ENCODE data around the gene OLFML2A.
"Not testable (repeated sequence)": the region's sequence is repeated elsewhere in the genome, so short reads cannot be mapped to it uniquely, and the experiment has no call there.

Gene OLFML2A

DNA sequence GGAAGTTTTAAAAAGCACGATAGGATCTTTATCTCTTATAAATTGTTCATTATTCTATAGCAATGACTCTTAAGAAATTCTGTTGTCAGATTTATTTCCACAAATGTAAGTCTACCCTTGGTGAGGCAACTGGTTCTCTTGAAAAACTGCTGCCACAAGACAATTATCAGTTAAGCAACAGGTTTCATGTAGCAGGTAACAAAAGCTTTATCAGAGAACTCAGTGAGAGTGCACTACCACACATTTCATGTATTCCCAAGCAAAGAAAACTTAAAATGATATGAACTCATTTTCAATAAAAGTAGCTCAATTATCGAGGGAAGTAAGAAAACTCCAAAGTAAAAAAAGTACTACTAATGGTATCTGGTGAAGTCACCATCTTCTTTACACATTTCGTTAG is 15.2 kb upstream of the OLFML2A start:
- no peak for DNase-seq

DNA sequence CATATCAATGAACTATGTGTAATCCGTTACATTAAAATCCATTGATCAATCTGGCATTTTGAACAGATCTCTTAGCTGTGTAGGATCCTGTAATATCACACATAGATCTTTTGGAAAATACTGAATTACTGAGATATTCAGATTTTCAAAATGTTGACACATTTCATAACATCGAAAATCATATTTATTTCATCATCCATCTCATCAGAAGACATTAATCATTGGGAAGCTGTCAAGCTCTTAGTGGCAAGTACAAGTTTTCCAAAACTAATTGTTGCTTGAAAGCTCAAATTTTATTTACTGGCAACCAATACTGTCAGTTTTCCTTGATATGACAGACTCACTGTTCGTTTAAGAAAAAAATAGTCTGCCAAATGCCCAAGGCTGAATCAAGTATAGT is 14.3 kb upstream of the OLFML2A start:
- DNase-seq: no peak

DNA sequence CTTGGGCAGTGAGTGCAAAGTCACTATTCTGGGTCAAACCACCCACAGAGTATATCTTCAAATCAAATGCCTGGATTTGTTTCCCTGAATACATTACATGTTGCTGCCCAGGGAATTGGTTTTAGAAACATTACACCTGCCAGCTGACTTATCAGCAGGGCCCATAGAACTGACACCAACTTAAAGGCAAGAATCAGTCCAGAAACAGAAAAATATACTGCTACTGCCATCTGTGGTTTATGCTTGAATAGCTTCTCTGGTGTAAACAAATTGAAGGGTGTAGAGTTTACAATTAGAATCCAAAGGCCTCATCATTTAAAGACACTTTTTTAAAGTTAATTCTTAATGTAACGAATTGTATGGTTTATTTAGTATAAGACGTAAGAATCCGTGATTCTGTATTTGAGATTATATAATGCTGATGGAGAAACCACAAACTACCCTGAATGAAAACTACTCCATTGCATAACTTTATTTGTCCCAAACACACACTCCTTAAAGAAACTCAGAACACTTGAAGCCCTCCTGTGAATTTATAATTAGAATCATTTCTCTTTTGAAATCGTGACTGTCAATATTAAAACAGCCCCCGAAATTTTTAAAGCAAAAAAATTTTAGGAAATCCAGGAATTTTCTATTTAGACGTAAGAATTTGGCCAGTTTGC is 12.0 kb upstream of the OLFML2A start:
- DNase-seq: peak; percentile 30

DNA sequence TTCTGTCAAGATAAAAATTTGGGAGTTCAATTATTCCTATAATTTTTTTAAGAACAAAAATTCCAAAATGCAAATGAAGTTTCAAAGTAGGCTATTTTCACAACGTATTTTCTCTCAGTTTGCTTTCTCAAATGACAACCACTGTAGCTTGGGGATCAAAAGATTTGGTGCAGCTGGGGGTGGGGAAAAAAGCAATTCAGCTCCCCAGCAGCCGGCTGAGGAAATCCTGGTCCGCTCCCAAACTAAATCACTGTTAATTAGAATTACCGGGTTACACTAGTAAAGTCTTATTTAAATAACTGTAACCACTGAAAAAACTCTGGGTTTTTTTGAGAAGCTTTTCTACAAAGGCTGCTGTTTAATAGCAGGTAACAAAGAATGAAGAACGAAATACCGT is 11.5 kb upstream of the OLFML2A start:
- DNase-seq: no peak

DNA sequence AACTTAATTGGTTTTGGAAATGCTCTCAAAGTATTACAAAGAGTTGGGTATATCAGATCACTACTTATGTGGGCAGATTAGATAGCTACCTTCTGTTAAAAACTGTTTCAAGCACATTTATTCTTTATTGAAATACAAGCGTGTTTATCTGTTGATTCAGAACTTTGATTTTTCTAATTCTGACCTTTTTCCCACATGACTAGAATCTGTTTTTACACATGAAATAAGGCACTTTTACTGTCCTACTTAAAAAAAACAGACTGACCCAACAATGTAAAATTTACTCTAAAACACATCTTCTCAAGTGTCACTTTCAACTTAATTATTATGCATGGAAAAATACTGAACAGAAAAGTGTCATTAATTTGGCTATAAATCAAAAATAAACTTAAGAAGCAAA is 10.6 kb upstream of the OLFML2A start:
- DNase-seq: no peak

DNA sequence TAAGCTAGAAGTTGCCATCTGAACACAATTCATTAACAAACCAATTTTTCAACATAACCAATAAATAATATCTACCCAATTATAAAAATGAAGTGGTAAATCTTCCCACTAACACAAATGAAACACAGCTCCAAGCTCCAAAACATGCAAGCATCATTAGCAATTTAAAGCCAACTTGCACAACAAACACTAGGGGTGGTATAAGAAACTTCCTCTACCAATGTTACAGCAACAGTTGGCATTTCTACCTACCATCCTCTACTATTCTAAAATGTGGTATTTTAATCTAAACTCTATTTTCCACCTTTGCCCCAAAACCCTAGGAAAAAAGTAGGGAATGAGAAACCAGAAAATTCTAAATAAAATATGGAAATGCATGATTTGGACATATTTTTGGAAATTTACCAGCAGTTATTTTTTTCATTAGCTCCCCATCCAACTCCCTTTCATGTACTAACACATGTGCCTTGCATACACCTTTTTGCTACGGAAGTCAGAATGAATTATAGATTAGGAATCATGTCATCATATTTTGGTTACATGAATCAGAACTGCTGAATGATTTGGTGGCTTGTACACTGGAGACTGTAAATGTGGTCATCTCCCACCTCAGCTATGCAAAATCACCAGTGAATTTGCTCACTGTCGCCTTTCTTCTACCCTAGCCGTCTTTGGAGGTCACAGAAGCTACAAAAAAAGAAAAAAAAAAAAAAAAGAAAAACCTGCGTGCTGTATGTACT is 9.9 kb upstream of the OLFML2A start:
- no peak for DNase-seq

DNA sequence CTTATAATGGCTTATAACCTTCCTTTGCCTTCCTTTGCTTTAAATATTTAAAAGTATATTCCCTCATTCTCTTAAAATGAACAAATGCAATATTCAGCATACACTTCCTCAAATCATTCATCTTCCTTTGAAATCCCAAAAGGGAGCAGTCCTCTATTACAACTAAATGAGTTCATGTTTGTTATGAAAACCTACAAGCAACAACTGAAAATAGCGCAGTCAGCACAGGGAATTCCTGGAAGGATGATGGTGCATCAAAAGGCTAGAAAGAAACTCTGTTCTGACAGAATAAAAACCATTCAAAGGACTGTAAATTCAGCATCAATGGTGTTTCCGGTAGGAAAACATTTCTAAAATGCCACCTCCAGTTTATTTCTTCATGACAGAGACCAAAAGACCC is 9.1 kb upstream of the OLFML2A start:
- no peak for DNase-seq

DNA sequence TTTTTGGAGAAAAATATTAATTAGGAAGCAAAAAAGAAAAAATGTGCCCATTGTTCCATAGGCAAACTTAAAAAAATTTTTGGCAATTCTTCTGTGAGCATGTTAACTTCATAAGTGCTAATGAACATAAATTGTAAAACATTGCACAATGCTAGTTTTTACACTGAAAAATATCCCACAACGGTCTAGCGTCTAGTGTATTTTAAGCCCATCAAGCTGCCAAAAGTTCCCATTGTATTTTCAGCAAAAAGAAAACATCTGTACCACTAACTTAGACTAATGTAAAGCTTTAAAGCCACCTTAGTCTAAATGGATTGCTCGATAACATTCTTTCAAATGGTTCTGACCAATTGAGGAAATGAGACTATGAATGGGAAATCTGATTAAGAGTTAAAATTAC is 8.6 kb upstream of the OLFML2A start:
- DNase-seq: no peak

DNA sequence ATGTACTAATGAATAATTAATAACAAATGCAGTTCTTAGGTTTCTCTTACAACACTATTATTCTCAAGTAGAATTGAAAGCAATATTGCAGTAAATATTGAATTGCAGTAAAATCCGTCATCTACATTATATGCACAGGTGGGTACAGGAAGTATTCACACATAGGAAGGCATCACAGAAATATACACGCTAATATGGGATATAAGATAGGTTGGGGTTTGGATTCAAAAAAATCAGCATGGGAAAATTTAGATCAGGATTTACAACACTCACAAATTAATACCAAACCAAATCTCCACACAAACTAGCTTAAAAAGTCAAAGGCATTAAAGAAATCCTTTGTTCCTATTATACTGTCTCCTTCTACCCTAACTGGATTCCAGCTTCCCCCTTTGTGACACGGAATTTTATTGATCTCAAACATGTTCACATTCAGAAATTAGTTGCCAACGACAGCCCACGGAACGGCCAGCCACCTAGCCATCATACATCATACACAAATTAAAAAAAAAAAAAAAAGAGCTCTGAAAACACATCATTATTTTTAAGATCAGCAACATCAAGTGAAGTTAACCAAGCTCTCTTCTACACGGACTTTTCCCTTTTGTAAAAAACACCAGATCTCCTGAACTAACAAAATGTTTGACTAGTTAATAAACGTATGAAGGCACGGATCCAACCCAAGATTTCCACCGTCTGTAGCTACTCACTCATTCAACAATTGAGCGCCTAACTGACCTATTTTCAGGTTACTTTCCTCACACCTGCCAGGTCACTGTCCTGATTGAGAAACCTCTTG is 8.0 kb upstream of the OLFML2A start:
- no peak for DNase-seq

DNA sequence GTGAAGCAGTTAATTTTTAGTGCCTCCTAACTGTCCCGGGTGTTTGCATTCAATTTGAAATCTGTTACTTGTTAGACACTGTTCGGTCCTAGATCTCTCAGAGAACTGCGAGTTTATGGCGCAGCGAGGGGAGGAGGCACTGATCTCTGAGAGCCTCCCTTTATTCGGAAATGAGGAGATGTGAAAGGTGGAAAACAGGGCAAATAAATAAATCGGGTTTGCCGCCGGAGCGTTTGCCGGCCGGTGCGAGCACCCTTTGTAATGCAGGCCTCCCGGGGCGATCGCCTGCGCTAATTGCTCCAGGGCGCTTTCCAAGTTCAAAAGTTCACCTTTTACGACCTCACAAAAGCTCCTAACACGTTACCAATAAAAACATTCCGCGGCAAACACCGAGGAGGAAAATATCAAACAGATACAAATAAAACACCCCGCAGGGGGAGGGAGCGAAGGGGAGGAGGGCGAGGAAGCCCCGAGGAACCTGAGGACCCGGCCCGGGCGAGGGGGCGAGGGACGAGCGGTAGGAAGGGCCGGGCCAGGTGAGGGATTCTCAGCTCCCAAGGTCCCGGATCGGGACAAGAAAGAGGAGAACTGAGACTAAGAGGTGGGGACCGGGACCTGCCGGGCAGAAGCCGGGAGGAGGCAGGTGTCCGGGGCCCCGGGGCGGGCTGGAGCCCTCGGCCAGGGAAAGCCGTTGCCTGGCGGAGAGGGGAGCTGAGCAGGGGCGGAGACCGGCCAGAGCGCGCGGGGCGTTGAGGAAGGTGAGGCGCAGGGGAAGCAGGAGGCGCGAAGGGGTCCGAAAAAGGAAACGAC is 7.2 kb upstream of the OLFML2A start:
- DNase-seq: no peak

DNA sequence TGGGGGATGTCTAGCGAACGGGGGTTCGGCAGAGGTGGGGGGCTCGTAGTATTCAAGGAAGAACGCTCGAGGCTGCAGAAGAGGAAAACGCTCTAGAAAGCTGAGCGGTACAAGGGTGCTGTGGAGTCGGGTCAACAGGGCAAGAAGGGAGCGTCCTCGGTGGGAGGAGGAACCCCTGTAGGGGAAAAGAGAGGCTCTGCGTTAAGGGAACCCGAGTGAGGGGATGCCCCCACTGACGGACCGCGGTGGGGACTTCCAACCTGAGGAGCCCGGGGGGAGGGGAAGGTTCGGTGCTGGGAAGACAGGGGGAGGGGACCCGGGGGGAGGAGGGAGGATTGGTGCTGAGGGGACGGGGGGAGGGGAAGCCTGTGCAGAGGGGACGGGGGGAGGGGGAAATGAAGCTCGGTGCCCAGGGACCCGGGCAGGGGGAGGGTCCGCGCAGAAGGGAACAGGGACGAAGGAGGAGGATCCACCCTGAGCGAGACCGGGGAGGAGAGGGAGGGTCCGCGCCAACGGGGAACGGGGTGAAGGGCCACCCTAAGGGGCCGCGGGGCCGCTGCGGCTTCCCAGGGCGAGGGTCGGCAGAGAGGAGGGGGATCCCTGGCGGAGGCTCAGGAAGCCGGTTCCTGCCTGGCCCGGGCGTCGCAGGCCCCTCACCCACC is 6.4 kb upstream of the OLFML2A start:
- no peak for DNase-seq

DNA sequence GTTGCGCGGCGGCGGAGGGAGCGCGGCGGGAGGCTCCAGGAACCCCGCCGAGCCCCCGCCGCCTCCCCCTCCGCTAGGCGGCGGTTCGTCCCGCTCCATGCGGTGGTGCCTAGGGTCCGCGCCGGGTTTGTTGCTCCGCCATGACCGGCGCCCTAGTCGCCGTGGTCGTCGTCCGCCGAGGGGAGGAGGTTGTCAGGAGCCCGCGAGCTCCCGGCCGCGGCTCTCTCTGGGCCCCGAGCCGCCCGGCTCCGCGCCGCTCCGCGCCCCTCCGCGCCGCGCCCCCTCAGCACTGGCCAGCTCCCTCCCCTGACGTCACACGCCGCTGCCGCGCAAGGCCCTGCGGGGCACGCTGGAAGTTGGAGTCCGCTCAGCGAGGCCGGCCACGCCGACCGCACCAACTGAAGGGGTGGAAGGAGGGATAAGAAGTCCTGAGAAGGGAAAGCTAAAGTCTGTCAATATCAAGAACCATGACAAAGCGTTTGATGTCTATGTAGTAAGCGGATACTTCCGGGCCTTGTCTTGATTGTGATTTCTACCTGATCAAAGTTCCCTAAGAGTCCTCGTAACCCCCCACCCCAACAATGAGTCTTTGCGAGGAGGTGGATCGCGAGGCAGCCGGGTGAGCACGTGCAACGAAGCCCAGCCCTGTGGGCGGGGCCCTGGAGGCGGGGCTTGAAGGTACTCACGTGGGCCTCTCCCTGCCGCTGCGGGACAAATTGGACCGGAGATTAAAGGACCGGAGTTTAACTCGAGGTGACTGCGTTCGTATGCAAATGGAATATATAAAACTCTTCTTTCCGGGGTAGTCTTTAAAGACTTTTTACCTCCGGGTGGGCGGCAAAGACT is 5.7 kb upstream of the OLFML2A start, which contains the start of gene NR6A1:
Gene NR6A1, minus strand, starts transcription at position 291 of the 846 bp plus-strand sequence.
- peak; percentile 85 for DNase-seq

DNA sequence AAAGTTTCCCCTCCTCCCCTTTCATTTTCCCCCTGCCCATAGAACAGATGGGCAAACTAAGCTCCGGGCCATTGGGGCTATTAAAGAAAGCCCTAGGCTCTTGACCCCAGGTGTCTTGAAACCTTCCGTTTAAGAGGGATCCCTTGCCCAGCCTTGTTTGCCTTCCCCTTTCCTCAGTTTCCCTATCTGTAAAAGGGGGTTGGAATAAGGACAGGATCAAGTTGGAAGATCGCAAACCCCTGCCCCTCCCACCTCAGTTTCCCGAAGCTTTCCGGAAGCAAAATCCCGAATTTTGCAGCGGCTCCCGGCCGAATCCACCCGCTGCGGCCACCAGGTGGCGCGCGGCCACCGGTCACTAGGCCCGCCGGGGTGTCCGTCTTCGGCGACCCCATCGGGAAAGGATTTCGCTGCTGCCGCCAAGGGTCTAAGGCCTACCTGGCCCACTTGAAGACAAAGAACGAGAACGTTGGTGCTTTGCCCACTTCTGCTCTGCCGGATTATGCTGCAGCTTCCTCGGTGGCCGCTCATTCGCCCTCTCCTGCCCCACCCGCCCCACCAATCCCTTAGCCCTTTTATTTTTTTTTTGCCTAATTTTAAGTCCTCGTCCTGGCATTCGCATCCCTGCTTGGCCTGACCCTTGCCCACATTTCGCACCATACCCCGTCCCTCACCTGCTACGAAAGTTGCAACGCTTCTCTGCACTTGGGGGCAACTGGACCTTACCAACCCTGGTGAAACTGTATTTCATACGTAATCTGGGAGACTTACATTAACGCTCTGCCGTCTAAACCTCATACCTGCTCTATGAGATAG is 4.9 kb upstream of the OLFML2A start:
- DNase-seq: no peak

DNA sequence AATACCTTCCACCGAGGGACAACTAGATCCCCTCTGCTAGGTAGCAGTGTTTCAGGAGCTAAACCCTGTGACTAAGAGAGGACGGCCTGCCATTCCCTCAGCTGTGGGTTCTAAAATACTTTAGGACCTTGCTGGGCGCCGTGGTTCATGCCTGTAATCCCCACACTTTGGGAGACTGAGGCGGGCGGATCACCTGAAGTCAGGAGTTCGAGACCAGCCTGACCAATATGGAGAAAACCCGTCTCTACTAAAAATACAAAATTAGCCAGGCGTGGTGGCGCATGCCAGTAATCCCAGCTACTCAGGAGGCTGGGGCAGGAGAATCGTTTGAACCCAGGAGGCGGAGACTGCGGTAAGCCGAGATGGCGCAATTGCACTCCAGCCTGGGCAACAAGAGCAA is 4.1 kb upstream of the OLFML2A start:
- not testable (repeated sequence) for DNase-seq

DNA sequence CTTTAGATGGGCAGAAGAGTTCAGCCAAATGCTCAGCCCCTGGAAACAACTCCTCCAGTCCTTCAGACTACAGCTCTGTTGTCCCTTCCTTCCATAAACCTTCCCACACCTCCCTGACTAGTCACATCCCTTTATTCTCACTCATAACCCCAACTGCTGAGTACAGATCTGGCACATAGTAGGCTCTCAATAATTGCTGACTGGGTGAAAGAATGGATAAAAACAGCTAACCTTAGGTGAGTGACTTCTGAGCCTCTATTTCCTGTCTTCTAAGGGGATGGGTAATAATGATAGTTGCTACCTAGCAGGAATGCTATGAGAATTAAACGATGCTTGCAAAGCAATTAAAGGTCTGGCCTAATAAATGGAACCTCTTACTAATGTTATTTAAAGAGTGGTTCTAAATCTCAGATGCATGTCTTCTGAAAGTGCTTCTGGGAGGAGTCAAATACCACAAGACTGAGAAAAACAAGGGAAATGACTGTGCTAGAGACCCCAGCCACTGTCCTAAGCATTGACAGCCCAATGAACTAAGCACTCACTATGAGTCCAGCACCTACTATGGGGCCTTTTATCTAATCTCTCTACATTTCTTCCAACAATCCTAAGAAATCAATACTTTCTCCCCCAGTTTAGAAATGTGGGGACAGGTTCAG is 3.3 kb upstream of the OLFML2A start:
- no peak for DNase-seq

DNA sequence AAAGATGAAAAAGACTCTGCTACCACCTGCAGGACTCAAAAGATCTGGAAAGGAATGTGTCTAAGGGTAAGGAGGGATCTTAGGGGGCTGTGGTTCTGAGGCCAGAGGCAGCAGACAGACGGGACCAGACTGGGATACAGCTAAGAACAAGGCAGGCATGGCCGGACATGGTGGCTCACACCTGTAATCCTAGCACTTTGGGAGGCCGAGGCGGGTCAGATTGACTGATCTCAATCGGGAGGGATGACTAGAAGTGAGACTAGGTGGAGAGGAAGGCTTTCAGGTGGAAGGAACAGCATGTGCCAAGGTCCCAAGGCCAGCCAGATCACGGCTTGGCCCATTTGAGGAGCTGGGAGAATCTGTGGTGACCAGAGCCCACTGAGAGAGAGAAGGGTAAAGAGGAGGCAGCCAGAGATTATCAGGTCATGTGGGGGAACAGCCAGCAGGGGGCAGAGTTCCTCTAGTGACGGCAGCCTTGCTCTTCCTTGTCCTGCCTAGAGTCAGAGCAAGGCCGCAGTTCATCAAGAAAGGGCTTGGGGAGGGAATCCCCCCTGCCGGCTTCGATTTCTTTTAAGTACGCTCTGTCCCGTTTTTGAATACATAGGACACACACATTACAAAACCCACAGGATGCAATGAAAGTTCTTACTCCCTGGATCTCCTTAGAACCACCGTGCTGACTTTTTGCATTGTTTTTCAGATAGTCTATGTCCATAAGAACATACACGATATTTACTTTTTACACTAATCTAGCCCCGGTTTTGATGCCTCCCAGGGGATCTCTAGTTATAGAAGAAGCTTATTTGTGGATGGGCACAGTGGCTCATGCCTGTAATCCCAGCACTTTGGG is 2.6 kb upstream of the OLFML2A start:
- DNase-seq: no peak

DNA sequence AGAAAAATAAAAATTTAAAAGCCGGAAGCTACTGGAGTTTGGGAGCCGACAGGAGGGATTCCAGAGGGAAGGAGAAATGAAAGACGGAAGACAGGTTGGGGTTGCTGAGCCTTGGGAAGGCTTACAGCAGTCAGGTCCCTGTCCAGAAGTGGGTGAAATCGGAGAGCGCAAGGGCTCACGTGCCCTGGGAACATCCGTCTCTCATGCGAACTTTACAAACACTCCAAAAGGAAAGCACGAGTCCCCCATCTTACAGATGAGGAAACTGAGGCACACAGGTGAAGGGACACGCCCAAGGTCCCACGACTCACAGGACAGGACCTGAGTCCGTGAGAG is 347 bp upstream of the OLFML2A start:
- no peak for DNase-seq

DNA sequence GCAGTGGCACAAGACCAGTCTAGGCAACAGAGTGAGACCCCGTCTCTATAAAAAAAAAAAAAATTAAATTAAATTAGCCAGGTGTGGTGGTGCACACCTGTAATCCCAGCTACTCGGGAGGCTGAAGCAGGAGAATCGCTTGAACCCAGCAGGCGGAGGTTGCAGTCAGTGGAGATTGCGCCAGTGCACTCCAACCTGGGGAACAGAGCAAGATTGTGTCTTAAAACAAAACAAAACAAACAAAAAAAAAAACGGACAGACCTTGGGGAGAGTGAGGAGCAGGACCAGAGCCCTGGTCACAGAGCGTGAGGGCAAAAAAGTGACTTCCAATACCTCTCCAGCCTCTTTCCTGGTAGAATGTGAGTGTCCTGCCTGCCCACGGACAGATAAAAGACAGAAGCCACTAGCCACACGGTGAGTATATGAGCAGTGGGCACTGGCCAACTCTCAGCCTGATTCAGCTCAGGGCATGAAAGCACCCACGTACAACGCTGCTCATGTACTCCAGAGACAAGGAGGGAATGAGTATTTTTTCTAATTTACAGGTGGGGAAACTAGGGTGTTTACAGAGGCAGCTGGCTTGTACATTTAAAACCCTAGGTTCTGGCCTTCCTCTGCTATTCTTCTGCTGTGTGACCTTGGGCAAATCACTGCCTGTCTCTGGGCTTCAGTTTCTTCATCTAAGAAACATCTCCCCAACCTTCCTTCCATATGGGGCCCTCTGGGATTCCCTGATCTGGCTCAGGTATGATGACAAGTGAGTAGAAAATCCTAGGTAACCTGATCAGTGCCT is 1.8 kb downstream of the OLFML2A start:
- DNase-seq: no peak

All from NCI-H524 treated with DMSO at 0.1 percent for 48 hours (cell line).